ENCODE data around the gene RIPOR2.

Gene RIPOR2

GRCh38 chr6:24935366-24936152 is at the start of gene RIPOR2:
TSS of gene RIPOR2 (minus strand) at chr6:24935960. CDS start at chr6:24935898, 62 bp downstream.
- no peak for DNase-seq (ENCODE audit: low read depth)

GRCh38 chr6:24985323-24985722 is 49.6 kb upstream of the RIPOR2 start:
- no peak for DNase-seq (ENCODE audit: low read depth)

GRCh38 chr6:24982231-24982630 is 46.5 kb upstream of the RIPOR2 start:
- DNase-seq (ENCODE audit: low read depth), result peak; percentile 22

GRCh38 chr6:24981386-24981760 is 45.6 kb upstream of the RIPOR2 start:
- no peak for DNase-seq (ENCODE audit: low read depth)

GRCh38 chr6:24980507-24981385 is 45.0 kb upstream of the RIPOR2 start:
- DNase-seq (ENCODE audit: low read depth), result no peak

GRCh38 chr6:24979176-24979575 is 43.4 kb upstream of the RIPOR2 start:
- no peak for DNase-seq (ENCODE audit: low read depth)

GRCh38 chr6:24974182-24975171 is 38.7 kb upstream of the RIPOR2 start:
- no peak for DNase-seq (ENCODE audit: low read depth)

GRCh38 chr6:24972311-24972958 is 36.7 kb upstream of the RIPOR2 start:
- DNase-seq (ENCODE audit: low read depth), result no peak

GRCh38 chr6:24971067-24971466 is 35.3 kb upstream of the RIPOR2 start:
- DNase-seq (ENCODE audit: low read depth), result no peak

GRCh38 chr6:24969343-24969860 is 33.6 kb upstream of the RIPOR2 start:
- no peak for DNase-seq (ENCODE audit: low read depth)

- no peak for DNase-seq (ENCODE audit: low read depth)
Measured at GRCh38 chr6:24968783-24969182, 33.0 kb upstream of the RIPOR2 start.

GRCh38 chr6:24967211-24967610 is 31.5 kb upstream of the RIPOR2 start:
- no peak for DNase-seq (ENCODE audit: low read depth)

GRCh38 chr6:24966381-24966780 is 30.6 kb upstream of the RIPOR2 start:
- no peak for DNase-seq (ENCODE audit: low read depth)

GRCh38 chr6:24963887-24964570 is 28.3 kb upstream of the RIPOR2 start:
- no peak for DNase-seq (ENCODE audit: low read depth)

- no peak for DNase-seq (ENCODE audit: low read depth)
Measured at GRCh38 chr6:24963339-24963738, 27.6 kb upstream of the RIPOR2 start.

- DNase-seq (ENCODE audit: low read depth), result no peak
Measured at GRCh38 chr6:24961852-24962251, 26.1 kb upstream of the RIPOR2 start.

- no peak for DNase-seq (ENCODE audit: low read depth)
Measured at GRCh38 chr6:24960991-24961475, 25.3 kb upstream of the RIPOR2 start.

- no peak for DNase-seq (ENCODE audit: low read depth)
Measured at GRCh38 chr6:24959319-24959718, 23.6 kb upstream of the RIPOR2 start.

GRCh38 chr6:24957199-24957598 is 21.4 kb upstream of the RIPOR2 start:
- DNase-seq (ENCODE audit: low read depth), result no peak

GRCh38 chr6:24953726-24954125 is 18.0 kb upstream of the RIPOR2 start:
- DNase-seq (ENCODE audit: low read depth), result no peak
